Measurements from ENCODE around the gene PTPRH.

The PTPRH gene

DNA sequence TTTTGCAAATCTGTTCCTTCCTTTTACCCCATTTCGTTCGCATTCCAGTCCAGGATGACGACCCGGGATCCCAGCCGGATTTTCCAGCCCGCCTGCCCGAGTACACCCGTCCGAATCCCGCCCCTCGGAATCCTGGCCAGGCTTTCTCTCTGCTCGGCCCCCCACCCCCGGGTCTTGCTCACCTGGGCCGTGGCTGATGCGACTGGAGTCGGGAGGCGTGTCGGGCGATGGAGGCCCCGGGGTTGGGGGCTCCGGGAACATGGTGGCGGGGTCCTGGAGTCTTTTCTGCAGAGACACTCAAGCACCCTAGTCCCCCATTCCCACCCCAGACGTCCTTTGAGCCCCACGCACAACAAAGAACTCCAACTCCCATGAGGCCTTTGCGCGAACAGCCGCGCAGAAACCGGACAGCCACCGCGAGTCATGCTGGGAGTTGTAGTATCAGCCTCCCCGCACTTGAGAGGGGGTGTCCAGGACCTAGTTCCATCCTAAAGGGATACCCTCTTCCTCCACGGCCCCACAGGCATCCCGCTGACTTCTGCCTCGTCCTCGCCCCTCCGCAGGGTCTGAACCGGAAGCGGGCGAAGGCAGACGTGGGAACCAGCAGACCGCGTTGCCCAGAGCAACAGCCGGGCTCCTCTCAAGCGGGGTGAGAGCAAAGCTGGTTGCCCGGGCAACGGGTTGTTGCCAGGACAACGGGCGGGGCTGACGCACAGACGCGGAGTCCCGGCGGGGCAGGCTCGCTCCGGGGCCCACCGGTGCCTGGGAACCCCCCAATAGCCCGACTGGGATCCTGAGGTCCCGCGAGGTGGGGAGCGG lies 30.3 kb downstream of the PTPRH start:
- no CpG with 5 or more reads among the region's 61 CpGs for WGBS (ENCODE audit: extremely low coverage, insufficient coverage, low lambda C conversion rate)
- H3K27ac ChIP-seq (ENCODE audit: low read depth, low read length): no peak overlapping the region
- no peak overlapping the region for H4K8ac ChIP-seq (ENCODE audit: low read depth, low read length)
- H3K4me1 ChIP-seq (ENCODE audit: control insufficient read depth, low read depth, low read length): no peaks in the 10 kb centered on the region
- H3K27me3 ChIP-seq (ENCODE audit: insufficient read depth, low read length, poor library complexity): no peaks in the 10 kb centered on the region
- H3K4ac ChIP-seq (ENCODE audit: low read depth, low read length): no peak overlapping the region
- H3K79me2 ChIP-seq (ENCODE audit: control insufficient read depth, insufficient read depth, low read length): no peaks in the 10 kb centered on the region
- no peaks in the 10 kb centered on the region for H3K79me1 ChIP-seq (ENCODE audit: low read length)
- no peak overlapping the region for H3K23ac ChIP-seq (ENCODE audit: low read length)
- no peak overlapping the region for H2BK120ac ChIP-seq (ENCODE audit: low read depth, low read length)
- H2AK5ac ChIP-seq (ENCODE audit: low read length): no peak overlapping the region
- no peak overlapping the region for H3K4me3 ChIP-seq (ENCODE audit: low read length)
- H3K56ac ChIP-seq (ENCODE audit: low read length): no peak overlapping the region
- no peak overlapping the region for H3K9ac ChIP-seq (ENCODE audit: low read length)
- H2BK5ac ChIP-seq (ENCODE audit: low read length): no peak overlapping the region
- no peak overlapping the region for H2BK15ac ChIP-seq (replicated peaks; ENCODE audit: low read depth)
- H4K5ac ChIP-seq (ENCODE audit: low read length): no peak overlapping the region
- H3K4me2 ChIP-seq (ENCODE audit: low read length): peak overlapping the region; percentile 77
- H3K18ac ChIP-seq (ENCODE audit: low read length): no peak overlapping the region
- no peaks in the 10 kb centered on the region for H3K36me3 ChIP-seq (ENCODE audit: control insufficient read depth, insufficient read depth, low read length)
- peak; percentile 95 for DNase-seq

DNA sequence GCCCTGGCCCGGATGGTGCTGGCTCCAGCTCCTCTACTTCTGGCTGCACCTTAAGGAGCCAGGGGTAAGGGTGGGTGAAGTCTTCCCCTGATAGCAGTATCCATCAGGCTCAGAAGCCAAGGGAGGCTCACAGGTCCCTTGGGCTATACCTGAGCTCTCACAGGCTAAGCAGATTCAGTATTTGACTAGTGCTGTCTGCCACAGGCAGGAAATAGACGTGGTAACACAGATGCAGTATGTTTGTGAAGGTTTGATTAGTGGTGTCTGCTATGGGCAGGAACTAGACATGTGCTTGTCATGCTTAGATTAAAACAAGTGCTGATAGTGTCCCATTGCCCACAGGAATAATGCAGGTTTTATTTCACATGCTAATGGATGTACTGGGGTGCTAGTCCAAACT lies 33.2 kb downstream of the PTPRH start:
- H3K9ac ChIP-seq (ENCODE audit: low read length): no peak overlapping the region
- no peak overlapping the region for H3K18ac ChIP-seq (ENCODE audit: low read length)
- no peak overlapping the region for H3K56ac ChIP-seq (ENCODE audit: low read length)
- H3K4me3 ChIP-seq (ENCODE audit: low read length): no peak overlapping the region
- no peak overlapping the region for H3K23ac ChIP-seq (ENCODE audit: low read length)
- no peaks in the 10 kb centered on the region for H3K36me3 ChIP-seq (ENCODE audit: control insufficient read depth, insufficient read depth, low read length)
- H3K4me2 ChIP-seq (ENCODE audit: low read length): no peak overlapping the region
- no peak overlapping the region for H2BK120ac ChIP-seq (ENCODE audit: low read depth, low read length)
- no peak overlapping the region for H2BK5ac ChIP-seq (ENCODE audit: low read length)
- H2AK5ac ChIP-seq (ENCODE audit: low read length): no peak overlapping the region
- H3K79me1 ChIP-seq (ENCODE audit: low read length): no peaks in the 10 kb centered on the region
- no peak overlapping the region for H2BK15ac ChIP-seq (replicated peaks; ENCODE audit: low read depth)
- no CpG with 5 or more reads among the region's 2 CpGs for WGBS (ENCODE audit: extremely low coverage, insufficient coverage, low lambda C conversion rate)
- H3K4ac ChIP-seq (ENCODE audit: low read depth, low read length): no peak overlapping the region
- H3K4me1 ChIP-seq (ENCODE audit: control insufficient read depth, low read depth, low read length): no peaks in the 10 kb centered on the region
- DNase-seq: no peak
- H3K27ac ChIP-seq (ENCODE audit: low read depth, low read length): no peak overlapping the region
- H4K5ac ChIP-seq (ENCODE audit: low read length): no peak overlapping the region
- no peaks in the 10 kb centered on the region for H3K79me2 ChIP-seq (ENCODE audit: control insufficient read depth, insufficient read depth, low read length)
- H4K8ac ChIP-seq (ENCODE audit: low read depth, low read length): no peak overlapping the region
- peaks cover 6% of the 10 kb centered on the region for H3K27me3 ChIP-seq (ENCODE audit: insufficient read depth, low read length, poor library complexity)

DNA sequence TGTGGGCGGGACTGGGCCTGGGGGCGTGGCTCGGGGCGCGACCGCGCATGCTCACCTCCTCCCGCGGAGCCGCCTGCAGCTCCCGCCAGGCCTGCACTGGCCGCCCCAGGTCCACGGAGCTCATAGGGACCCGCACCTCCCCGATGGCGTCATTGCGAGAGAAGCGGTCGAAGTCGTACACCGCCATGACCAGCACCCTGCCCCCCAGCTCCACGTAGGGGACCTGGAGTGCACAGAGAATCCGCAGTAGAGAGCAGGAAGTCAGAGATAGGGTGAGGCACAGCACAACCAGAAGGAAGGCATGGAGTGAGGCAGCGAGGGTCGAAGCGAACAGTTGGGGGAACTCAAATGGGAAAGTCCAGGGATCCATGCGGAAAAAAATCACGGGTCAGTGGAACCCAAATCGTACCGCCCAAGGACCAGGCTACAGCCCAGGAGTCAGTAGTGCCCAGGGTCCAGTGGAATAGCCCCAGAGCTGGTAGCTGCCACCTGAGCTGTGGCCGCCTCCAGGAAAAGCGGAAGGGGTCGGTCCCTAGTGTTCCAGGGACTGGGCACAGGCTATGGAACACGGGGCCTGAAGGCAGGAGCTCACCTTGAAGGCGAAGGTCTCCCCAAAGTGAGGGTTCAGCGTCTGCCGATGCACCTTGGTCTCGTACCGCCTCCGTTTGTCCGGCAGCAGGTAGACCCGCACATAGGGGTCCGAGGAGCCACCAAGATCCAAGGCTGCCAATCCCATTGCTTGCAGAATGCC lies 34.0 kb downstream of the PTPRH start:
- H3K27me3 ChIP-seq (ENCODE audit: insufficient read depth, low read length, poor library complexity): peaks cover 6% of the 10 kb centered on the region

DNA sequence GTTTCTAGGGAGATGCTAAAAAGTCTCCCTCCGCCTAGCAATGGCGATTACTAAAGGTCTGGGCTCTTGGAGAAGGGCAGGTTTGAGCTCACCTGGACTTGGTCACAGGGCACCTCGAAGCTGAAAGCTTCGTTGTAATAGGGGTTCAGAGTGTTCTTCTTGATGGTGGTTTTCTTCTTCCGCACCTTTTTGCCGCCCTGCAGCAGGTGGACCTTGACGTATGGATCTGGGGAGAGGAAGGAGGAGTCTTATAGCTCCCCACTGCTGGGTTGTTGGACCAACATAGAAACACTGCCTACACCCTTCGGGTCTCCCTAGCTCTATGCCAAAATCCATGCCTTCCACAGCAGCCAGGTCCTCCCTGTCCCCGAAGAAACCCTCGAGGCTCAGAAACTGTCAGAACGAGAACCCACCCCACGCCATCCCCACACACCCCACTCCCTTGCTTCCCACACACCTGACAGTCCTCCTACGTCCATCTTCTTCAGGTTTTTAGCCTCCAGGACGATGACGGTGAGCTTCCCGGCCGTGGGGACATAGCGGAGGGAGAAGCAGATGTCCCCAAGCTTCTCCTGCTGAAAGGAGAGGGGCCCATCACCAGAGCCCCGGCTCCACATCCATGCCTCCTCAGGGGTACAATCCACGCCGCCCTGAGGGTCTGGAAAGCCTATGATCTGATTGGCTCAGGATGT lies 34.7 kb downstream of the PTPRH start:
- H3K56ac ChIP-seq (ENCODE audit: low read length): no peak overlapping the region
- no CpG with 5 or more reads among the region's 21 CpGs for WGBS (ENCODE audit: extremely low coverage, insufficient coverage, low lambda C conversion rate)
- H4K8ac ChIP-seq (ENCODE audit: low read depth, low read length): no peak overlapping the region
- no peaks in the 10 kb centered on the region for H3K79me1 ChIP-seq (ENCODE audit: low read length)
- no peak overlapping the region for H3K4me2 ChIP-seq (ENCODE audit: low read length)
- no peak overlapping the region for H3K23ac ChIP-seq (ENCODE audit: low read length)
- no peak overlapping the region for H2BK120ac ChIP-seq (ENCODE audit: low read depth, low read length)
- H3K18ac ChIP-seq (ENCODE audit: low read length): no peak overlapping the region
- no peaks in the 10 kb centered on the region for H3K36me3 ChIP-seq (ENCODE audit: control insufficient read depth, insufficient read depth, low read length)
- H2AK5ac ChIP-seq (ENCODE audit: low read length): no peak overlapping the region
- no peaks in the 10 kb centered on the region for H3K4me1 ChIP-seq (ENCODE audit: control insufficient read depth, low read depth, low read length)
- no peak overlapping the region for H3K4me3 ChIP-seq (ENCODE audit: low read length)
- H3K9ac ChIP-seq (ENCODE audit: low read length): no peak overlapping the region
- H2BK5ac ChIP-seq (ENCODE audit: low read length): no peak overlapping the region
- no peak overlapping the region for H4K5ac ChIP-seq (ENCODE audit: low read length)
- H2BK15ac ChIP-seq (replicated peaks; ENCODE audit: low read depth): no peak overlapping the region
- DNase-seq: no peak
- H3K79me2 ChIP-seq (ENCODE audit: control insufficient read depth, insufficient read depth, low read length): no peaks in the 10 kb centered on the region
- H3K27me3 ChIP-seq (ENCODE audit: insufficient read depth, low read length, poor library complexity): peaks cover 6% of the 10 kb centered on the region
- no peak overlapping the region for H3K27ac ChIP-seq (ENCODE audit: low read depth, low read length)
- H3K4ac ChIP-seq (ENCODE audit: low read depth, low read length): no peak overlapping the region

More for the DNA sequence above, 34.0 kb downstream of the PTPRH start:
- WGBS (ENCODE audit: extremely low coverage, insufficient coverage, low lambda C conversion rate): no CpG with 5 or more reads among the region's 43 CpGs
- Histone ChIP-seq H3K23ac (ENCODE audit: low read length) (no peak overlapping the region), H2BK120ac (ENCODE audit: low read depth, low read length) (no peak overlapping the region), H3K79me1 (ENCODE audit: low read length) (no peaks in the 10 kb centered on the region), H3K4ac (ENCODE audit: low read depth, low read length) (no peak overlapping the region), H3K9ac (ENCODE audit: low read length) (no peak overlapping the region), H3K4me1 (ENCODE audit: control insufficient read depth, low read depth, low read length) (no peaks in the 10 kb centered on the region), H4K5ac (ENCODE audit: low read length) (no peak overlapping the region), H3K56ac (ENCODE audit: low read length) (no peak overlapping the region), H4K8ac (ENCODE audit: low read depth, low read length) (no peak overlapping the region), H2BK5ac (ENCODE audit: low read length) (no peak overlapping the region), H2BK15ac (replicated peaks; ENCODE audit: low read depth) (no peak overlapping the region), H3K79me2 (ENCODE audit: control insufficient read depth, insufficient read depth, low read length) (no peaks in the 10 kb centered on the region), H3K18ac (ENCODE audit: low read length) (no peak overlapping the region), H3K4me2 (ENCODE audit: low read length) (no peak overlapping the region), H3K36me3 (ENCODE audit: control insufficient read depth, insufficient read depth, low read length) (no peaks in the 10 kb centered on the region), H2AK5ac (ENCODE audit: low read length) (no peak overlapping the region), H3K27ac (ENCODE audit: low read depth, low read length) (no peak overlapping the region), H3K4me3 (ENCODE audit: low read length) (no peak overlapping the region)
- no peak for DNase-seq

DNA sequence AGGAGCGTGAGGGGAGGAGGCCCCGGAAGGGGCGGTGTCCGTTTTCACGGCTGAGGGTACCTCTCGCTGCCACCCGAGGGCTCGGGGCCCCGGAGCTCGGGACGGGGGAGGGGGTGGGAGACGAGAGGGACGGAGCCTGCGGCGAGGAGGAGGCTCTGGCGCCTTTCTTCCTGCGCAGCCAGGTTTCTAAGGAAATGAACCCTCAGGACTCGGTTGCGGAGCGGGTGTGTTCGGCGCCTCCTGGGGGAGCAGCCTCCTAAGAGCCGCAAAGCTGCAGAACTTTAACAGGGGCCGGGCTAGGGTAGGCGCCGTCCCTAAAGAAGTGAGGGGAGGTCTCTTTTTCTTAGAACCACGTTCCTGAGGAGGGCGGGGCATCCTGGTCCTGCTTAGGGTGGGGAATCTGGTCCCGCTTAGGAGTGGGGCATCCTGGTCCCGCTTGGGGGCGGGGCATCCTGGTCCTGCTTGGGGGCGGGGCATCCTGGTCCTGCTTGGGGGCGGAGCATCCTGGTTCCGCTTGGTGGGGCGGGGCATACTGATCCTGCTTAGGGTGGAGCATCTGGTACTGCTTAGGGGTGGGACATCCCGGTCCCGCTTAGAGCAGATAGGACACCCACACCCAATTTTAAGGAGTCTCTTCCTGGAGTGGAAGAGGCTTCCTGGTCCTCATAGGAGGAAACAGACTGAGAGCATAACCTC lies 35.4 kb downstream of the PTPRH start:
- Histone ChIP-seq H3K9ac (ENCODE audit: low read length) (peak overlapping the region; percentile 61), H2BK5ac (ENCODE audit: low read length) (no peak overlapping the region), H3K4me3 (ENCODE audit: low read length) (peak overlapping the region; percentile 42), H2AK5ac (ENCODE audit: low read length) (no peak overlapping the region), H3K56ac (ENCODE audit: low read length) (peak overlapping the region; percentile 90), H3K36me3 (ENCODE audit: control insufficient read depth, insufficient read depth, low read length) (no peaks in the 10 kb centered on the region), H3K4me2 (ENCODE audit: low read length) (peak overlapping the region; percentile 91), H2BK15ac (replicated peaks; ENCODE audit: low read depth) (no peak overlapping the region), H4K5ac (ENCODE audit: low read length) (no peak overlapping the region), H3K27ac (ENCODE audit: low read depth, low read length) (no peak overlapping the region), H3K4me1 (ENCODE audit: control insufficient read depth, low read depth, low read length) (no peaks in the 10 kb centered on the region), H2BK120ac (ENCODE audit: low read depth, low read length) (no peak overlapping the region), H3K23ac (ENCODE audit: low read length) (no peak overlapping the region), H3K27me3 (ENCODE audit: insufficient read depth, low read length, poor library complexity) (peaks cover 6% of the 10 kb centered on the region), H3K18ac (ENCODE audit: low read length) (peak overlapping the region; percentile 9), H3K79me1 (ENCODE audit: low read length) (no peaks in the 10 kb centered on the region), H3K79me2 (ENCODE audit: control insufficient read depth, insufficient read depth, low read length) (no peaks in the 10 kb centered on the region), H3K4ac (ENCODE audit: low read depth, low read length) (peak overlapping the region; percentile 25), H4K8ac (ENCODE audit: low read depth, low read length) (no peak overlapping the region)
- WGBS (ENCODE audit: extremely low coverage, insufficient coverage, low lambda C conversion rate): no CpG with 5 or more reads among the region's 37 CpGs
- peak; percentile 89 for DNase-seq
